ENCODE measurements around the gene CSF2.
"Not testable (repeated sequence)": the region's sequence is repeated elsewhere in the genome, so short reads cannot be mapped to it uniquely, and the experiment has no call there.

Gene CSF2

DNA sequence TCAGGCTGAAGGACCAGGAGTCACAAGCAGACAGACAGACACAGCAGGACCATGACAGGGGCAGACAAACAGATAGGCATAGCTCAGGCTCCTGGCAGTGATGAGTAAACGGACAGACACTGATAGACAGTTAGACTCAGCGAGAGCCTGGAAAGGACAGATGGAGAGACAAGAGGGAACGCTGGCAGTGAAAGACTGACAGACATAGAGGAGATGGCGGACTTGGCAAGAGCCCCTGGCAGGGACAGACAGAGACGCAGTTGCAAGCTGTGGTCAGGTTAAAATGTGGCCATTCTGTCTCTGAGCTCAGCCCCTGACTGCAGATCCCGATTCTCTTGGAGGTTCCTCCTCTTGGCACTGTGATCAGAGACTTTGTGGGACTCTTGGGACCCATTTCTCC, 13.6 kb downstream of the CSF2 start:
- no peak for DNase-seq

DNA sequence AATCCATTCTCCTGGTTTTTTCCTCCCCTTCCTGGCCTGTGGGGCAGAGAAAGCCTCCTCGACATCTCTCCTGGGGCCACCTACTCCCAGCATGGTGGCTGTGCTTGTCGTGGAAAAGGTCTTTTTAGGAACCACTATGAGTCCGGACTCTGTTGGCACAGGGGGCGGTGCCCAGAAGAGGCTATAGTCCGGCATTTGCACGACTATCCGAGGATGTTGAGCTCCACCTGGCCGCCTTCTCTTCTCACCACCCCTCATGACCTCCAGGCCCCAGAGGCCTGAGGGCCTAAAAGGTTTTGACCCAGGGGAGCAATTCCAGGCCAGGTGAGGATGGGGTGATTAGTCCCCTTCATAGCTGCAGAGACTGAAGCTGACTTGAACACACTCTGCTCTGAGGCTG, 14.1 kb downstream of the CSF2 start:
- no peak for DNase-seq

More for the DNA sequence above, 13.6 kb downstream of the CSF2 start:
- ATAC-seq, result no peak

DNA sequence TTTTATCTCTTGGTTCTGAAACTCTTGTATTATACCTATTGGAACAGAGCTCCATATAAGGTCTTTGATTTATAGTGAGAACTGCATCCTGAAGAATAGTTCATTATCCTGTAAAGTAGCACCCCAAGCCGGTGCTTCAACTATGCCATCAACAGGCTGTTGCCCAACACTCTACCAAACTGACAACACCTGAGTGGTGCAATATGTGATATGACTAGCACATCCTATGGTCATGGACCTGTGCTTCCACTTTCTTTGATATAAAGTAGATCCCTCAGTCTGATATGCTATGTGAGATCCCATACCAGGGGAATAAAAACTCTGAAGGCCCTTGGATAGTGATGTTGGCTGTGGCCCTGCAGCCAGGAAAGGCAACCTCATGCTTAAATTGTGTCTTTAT, 15.8 kb downstream of the CSF2 start:
- no peak for DNase-seq
- no peak for ATAC-seq

More for the DNA sequence above, 14.1 kb downstream of the CSF2 start:
- ATAC-seq, result no peak

DNA sequence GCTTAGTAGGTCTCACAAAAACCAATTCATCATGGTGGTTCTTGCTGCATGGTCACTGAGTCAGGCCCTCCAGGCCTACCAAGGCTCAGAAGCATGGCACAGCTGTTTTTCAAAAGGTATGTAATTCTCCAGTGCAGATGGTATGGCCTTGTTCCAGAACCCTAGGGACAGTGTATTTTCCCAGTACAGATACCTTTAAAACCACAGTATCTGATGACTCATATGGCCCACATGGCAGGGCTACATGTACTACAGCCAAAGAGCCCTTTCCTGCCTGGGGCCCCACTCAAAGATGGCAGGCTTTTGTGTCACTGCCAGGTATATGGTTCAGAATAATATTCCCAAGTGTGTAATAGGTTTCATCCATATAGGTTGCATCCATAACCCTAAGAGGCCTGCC, 16.5 kb downstream of the CSF2 start:
- ATAC-seq (peak; percentile 73), DNase-seq (no peak)

DNA sequence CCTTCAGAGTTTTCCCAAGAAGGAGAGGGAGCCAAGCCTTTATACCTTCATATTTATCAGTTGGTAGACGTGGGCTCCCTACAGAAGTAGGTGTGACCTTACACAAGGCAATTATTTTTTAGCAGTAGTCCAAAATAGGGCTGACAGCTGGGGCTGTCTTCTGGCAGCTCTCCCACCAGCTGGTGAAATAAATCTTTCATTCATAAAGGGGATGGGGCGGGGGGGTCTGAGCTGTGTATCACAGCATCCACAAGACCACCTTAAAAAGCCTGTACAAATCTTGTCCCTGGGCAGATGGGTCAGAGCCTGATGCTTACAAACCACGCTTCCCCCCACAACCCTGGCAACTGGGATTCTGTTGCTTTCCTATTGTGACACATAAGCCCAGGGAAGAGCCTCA, 19.7 kb downstream of the CSF2 start:
- no peak for ATAC-seq
- DNase-seq, result no peak

DNA sequence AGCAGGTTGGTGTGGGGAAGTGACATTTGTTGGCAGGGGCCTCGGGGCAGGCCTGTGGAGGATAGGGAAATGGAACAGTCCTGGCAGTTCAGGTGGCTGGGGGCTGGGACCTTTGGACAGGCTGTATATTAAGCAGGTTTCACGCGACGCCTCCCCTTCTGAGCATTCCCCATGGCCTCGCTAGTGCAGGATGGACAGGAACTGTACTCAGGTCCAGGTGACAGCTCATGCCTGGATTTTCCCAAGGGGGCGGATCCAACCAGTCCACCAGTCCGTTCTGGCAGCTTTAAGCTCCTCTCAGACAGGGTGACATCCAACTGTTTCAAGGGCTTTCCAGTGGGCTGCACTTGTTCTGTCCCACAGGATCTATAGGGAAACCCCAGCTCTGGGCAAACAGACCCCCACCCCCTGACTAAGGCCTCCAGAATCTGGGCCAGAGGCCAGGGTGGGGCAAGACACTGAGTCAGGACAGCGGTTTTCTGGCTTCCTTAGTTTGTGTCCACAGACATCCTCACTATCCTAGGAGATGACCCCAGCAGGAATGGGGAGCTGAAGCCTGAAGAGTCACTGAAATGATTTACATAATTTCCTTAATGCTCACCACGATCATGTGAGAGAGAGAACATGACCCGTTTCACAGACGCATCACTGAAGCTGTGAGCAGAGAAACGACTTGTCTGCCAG, 20.9 kb downstream of the CSF2 start:
- ATAC-seq (no peak), DNase-seq (peak; percentile 9)

DNA sequence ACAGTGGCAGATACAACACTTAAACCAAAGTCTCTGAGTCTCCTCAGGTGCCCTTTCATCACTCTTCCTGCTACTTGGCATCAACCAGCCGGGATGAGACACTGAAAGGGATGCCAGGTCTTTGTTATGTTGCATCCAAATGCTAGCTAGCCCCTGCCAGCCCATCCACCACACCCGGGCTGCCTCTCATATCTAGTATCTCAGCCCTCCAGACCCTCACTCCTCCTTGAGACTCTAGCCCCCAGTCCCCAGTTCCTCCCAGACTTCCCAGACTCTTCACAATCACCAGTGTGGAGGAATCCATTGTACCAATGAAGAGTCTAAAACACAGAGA, 21.5 kb downstream of the CSF2 start:
- peak; percentile 30 for DNase-seq
- no peak for ATAC-seq

DNA sequence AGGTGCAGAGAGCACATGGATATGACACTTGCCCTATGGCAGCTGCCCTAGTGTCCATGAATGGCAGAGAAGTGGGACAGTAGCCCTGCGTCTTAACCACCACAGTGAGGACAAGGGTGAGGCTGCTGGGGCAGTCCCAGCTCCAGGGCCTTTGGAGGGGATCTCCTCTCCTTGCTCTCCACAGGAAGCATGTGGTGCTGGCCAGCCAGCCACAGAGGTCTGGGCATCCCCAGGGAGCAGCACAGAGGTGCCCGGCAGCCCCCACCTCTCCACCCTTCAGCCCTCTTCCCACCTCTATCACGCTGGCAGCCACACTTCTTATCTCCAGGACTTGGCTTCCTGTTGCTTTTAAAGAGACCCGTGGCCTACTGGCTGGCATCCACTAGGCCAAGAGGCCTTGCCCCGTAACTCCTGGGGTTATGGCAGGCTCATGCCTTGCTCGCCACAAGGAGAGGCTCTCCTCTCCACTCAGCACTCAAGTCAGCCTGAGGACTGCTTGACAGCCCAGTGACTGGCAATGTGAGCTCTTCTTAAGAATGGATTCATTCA, 21.9 kb downstream of the CSF2 start:
- ATAC-seq (peak; percentile 2), DNase-seq (peak; percentile 67)

DNA sequence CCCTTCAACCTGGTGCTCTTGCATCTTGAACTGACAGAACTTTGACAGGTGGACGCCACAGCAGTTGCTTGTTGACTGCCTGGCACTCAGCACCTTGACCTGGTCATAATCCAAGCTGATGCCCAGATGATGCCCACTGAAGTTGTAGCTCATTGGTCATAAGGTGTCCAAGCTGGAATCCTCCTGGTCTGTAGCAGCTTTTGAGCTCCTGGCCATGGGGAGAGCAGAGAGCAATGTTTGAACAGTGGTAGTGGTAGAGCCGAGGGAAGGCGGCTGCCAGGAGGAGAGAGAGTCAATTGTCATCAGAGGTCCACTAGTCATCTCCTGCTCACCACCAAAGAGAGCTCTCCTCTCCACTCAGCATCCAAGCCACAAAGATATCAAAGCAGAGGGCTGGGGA, 23.3 kb downstream of the CSF2 start:
- ATAC-seq (no peak), DNase-seq (no peak)

DNA sequence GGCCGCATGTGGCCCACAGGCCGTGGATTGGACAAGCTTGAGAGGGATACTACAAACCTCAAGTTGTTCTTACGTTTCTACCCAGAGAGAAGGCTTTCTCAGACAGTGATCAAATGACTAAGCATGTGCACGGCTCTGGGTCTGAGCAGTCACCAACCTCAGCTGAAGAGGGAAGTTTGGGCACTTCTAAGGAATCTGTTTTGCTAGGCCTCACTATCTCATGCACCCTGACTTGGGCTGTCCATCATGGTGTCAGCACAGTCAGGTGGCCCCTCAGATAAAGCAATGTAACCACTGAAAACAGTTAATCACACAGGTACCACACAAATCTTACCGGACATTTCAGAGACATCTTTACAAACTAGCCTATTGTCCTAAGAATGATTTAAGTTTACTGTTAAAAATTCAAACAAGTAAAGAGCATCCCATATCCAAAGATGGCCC, 24.6 kb downstream of the CSF2 start:
- peak; percentile 11 for ATAC-seq
- DNase-seq, result peak; percentile 44

DNA sequence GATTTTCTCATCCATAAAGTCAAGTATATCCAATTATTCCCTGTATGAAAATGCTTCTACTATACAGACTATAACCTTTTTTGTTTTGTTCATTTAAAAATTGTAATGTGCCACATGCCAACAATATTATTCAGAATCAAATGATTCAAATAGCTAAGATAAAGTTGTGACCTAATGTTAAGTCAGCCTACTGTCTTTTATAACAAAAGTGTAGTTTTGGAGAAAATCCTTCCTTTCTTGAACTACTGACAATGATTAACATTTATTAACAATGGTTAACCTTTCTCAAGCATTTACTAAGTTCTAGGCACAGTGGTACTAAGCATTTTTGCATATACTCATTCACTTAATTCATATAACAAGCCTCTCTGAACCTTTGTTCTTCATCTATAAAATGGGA, 25.0 kb downstream of the CSF2 start:
- ATAC-seq (no peak), DNase-seq (no peak)

DNA sequence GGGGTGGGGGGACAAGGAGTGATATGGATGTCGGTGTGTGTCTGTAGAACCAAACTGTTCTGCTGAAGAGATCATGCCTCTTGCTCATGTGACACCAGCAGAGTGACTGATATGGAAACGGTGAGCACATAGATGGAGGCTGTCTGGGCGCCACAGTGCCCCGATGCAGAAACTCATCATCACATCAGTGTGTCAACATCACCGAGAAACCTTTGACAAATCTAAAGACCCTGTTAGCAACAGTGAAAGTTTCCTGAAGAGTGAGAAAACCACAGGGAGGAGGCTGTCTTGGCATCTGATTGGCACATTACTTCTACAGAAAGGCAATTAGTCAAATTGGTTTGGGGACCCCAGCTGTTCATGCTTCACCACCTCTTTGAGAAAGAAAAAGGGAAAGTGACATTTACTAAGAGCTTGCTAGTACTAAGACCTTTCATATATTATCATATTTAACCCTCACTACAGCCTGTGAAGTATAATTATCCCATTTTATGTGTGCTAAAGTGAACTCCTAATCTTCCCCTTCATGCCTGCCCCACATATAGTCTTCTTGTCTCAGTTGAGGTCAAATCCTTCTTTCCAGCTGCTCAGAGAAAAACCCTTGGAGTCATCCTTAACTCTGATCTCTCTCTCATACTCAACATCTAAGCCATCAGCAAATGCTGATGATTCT, 25.6 kb downstream of the CSF2 start:
- DNase-seq (peak; percentile 72), ATAC-seq (peak; percentile 69)

DNA sequence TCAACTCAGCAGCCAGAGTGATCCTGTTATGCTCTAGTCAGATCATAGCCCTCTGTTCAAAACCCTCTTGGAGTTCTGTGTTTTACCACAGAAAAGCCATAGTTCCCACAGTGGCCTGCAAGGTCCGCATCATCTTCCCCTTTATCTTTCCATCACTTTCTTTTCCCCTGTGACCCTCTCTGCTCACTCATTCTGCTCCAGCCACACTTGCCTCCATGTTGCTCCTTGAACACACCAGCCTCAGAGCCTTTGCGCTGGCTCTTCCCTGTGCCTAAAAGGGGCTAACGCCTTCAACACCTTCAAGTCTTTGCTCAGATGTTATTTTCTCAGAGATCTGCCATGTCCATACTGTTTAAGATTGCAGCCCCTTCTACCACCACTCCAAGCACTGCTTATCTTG, 26.3 kb downstream of the CSF2 start:
- DNase-seq (no peak), ATAC-seq (no peak)

DNA sequence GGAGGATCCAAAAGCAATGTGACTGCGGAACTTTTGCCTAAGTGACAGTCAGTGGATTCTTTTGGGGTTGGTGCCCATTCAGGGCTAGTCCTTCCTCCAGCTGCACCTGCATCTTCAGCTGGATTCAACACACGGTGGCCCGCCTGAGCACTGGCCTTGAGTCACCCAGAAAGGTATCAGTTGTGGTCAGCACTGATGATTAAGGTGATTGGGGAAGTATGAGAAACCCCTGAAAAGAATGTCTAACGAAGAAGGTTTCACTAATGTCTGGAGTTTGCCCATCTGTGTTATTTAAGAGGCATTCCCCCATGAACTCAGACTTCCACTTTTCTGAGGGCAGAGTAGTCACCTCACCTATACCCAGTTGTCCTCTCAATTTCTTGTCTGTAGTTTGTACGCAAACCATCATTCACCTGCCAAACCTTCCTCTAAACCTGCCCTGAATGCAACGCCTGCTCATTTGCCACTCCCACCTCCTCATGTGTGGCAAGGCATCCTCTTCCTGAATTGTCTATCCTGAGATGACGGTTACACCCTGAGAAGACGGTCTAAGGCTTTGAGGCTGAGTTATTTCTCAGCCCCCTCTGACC, 27.2 kb downstream of the CSF2 start:
- DNase-seq, result peak; percentile 62

DNA sequence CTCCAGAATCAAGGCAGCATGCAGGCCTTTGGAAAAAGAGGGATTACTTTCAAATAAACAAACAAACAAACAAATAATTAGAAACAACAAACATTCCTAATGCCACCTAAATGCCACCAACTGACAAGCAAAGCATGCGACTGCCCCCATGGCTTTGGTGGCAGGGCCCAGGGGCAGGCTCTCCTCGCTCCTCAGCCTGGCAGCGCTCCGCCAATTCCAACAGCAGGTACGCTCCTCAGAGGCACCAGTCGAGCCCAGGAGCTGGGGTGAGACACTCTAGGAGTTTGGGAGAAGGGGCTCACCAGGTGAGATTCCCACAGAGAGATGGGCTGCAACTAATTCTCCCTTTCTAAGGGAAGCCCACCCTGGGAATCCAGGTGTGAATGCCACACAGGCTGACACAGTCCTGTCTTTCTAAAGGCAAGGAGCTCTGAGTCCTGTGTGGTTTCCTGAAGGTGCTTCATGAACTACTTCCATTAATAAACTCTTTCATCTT, 27.8 kb downstream of the CSF2 start:
- no peak for ATAC-seq
- DNase-seq, result no peak

More for the DNA sequence above, 27.2 kb downstream of the CSF2 start:
- ATAC-seq, result peak; percentile 16

DNA sequence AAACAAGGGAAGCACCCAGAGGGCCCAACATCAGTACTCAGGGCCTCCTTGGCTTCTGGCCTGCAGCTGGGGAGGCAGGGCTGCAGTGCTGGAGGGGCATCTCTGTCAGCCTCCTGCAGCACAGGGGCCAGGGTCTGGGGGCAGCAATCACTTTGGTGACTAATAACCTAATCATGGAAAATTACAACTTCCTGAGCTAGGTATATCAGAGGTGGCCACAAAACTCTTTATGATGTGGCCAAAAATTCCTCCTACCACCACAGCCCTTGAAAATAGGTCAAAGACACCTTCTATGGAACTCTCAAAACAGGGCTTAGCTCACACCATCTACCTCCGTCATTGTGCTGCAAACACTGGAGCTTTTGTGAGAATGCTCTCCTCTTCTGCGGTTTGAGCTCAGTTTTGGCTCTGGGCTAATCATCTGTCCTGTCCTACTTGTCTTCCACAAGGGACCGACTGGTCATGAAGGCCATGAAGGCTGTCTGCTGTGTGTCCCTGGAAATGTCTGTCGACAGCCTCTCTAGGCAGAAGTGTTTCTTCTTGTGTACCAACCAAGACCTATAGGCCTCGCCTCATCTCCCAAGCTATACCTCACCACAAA, 28.6 kb downstream of the CSF2 start:
- ATAC-seq, result peak; percentile 38
- peak; percentile 72 for DNase-seq

DNA sequence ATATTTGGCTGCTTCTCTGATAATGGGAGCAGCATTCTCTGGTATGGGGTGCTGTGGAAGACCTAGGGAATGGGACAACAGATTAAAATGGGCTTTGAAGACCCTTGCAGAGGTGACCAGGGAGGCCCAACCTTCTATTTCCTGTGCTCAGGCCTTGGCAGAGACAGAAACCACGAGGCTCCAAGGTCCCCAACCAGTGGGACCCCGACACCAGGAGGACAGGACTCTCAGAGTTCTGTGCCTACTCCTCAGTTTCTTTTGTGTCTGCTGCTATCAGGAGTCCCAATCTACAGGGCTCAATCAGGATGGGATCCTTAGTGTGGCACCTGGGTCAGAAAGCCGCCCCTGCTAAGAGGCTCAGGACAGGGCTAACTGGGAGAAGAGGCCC, 29.3 kb downstream of the CSF2 start:
- no peak for DNase-seq
- no peak for ATAC-seq

DNA sequence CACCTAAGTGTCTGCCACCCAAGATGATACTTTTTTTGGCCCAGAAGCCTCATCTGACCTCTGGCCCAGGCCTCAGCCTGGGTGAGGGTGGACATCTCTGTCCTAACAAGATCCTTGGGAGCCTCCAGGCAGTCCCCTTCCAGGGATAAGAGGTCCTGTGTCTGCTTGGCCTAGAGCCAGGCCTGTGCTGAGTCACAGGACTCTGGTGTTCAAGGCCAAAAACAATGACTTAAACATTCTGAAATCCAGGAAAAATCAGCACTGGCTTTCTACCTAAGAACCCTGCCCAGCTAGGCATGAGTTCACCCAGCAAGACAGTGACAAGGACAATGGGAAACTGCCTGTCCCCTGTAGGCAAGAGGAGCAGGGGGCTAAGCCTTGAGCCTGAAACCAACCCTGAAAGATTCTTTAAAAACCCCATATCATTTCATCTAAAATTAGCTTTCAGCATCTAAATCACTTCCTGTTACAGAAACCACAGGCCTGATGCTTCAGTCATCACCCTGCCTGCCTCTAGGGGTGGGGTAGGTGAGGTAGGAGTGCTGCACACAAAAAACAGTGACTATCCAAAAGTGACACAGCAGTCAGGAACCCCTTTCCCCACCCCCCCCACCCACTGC, 29.9 kb downstream of the CSF2 start:
- DNase-seq (peak; percentile 70), ATAC-seq (peak; percentile 34)

DNA sequence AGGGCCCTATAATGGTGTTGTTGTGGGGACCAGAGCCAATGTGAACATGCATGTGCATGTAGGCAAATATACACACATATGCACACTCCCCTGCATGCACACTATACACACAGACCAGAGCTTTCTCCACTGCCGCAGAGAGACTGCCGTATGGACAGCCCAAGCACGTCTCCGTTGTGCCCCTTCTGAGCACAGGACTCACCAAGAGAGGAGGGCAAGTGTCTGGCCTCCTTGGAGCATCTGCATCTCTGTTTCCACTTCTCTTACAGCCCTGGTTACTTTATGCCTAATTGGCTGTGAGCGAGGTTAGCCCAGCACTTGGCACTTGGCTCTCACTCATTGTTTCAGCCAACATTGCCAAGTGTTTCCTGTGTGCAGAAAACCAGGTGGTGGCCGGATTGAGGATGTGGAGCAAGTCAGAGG, 30.4 kb downstream of the CSF2 start:
- ATAC-seq (no peak), DNase-seq (no peak)

DNA sequence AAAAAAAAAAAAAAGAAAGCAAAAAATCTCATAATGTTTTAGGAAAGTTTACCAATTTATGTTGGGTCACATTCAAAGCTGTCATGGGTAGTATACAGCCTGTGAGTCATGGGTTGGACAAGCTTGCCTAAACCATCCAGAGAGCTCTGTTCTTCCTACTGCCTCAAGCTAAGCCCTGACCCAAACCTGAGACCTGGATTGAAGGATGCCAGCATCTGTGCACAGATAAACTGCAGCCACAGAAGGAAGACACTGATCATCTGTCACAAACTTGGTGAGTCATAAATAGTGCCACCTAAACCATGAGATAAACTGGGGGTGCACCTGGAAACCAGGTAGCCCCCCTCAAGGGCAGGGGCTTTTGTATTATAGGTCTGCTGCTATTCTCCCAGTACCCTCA, 31.0 kb downstream of the CSF2 start:
- DNase-seq (no peak), ATAC-seq (no peak)

DNA sequence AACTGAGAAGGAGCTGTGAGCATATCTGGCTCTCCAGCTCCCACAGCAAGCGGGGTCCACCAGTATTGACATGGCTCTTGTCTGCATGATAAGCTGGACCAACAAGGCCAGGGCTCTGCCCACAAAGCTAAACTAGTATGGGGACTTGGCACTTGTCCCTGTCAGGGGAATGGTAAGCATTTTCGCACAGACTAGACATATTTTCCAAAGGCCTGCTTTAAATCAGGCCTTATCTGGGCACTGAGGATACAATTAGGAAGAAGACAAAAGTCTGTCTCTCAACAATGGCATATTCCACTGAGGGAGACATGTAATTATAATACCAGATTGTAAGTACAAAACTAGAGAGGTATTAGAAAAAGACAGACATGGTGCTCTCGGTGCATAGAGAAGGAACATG, 32.1 kb downstream of the CSF2 start:
- no peak for ATAC-seq
- no peak for DNase-seq

DNA sequence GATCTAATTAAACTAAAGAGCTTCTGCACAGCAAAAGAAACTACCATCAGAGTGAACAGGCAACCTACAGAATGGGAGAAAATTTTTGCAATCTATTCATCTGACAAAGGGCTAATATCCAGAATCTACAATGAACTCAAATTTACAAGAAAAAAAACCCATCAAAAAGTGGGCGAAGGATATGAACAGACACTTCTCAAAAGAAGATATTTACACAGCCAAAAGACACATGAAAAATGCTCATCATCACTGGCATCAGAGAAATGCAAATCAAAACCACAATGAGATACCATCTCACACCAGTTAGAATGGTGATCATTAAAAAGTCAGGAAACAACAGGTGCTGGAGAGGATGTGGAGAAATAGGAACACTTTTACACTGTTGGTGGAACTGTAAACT, 34.9 kb downstream of the CSF2 start:
- not testable (repeated sequence) for DNase-seq, ATAC-seq
